ENCODE results near the gene RBM33.
A peak's percentile ranks its signal among the peaks of the same experiment; 100 is the strongest.
"Not testable (repeated sequence)": the region's sequence is repeated elsewhere in the genome, so short reads cannot be mapped to it uniquely, and the experiment has no call there.

The RBM33 gene

DNA sequence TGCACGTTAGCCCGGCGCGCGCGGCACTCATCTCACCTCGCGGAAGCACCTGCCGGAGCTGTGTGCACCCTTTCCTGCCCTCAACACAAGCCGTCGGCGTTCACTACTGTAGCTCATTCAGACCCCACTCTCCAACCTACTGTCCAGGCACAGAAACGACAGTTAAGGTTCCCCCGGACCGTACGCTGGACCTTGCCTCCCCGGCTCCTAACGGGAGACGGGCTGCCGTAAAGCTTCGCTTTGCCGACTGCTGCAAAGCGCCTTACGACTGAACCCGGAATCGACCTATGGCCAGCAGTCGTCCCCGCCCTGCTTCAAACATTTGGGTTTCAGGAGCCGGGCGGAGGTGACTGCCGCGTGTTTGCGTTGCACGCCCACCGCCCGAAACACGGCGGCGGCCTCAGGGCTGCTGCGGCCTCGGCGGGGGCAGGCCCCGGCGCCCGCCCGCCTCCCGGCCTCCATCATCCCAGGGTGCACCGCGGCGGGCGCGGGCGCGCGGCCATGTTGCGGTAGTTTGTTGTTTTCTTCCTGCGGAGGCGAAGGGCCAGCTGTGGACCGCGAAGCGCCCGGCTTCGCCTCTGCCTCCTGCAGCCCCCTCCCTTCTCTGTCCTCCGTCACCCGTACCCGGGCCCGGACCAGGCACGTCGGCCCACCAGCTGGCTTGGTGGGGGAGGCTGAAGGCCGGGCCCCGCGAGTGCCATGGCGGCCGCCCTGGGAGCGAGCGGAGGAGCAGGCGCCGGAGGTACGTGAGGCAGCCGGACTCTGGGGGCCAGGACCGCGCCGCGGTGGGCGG is at the start of gene RBM33:
TSS of gene RBM33 (plus strand) at position 484 of the 793 bp plus-strand sequence. CDS start at position 700, 216 bp downstream.
- peak; percentile 67 for DNase-seq

- DNase-seq, result no peak
Observed at GRCh38 chr7:155594961-155595366, 49.5 kb upstream of the RBM33 start.

- DNase-seq, result no peak
Observed at GRCh38 chr7:155597753-155598140, 46.7 kb upstream of the RBM33 start.

GRCh38 chr7:155598810-155599210 is 45.7 kb upstream of the RBM33 start:
- peak; percentile 4 for DNase-seq

DNA sequence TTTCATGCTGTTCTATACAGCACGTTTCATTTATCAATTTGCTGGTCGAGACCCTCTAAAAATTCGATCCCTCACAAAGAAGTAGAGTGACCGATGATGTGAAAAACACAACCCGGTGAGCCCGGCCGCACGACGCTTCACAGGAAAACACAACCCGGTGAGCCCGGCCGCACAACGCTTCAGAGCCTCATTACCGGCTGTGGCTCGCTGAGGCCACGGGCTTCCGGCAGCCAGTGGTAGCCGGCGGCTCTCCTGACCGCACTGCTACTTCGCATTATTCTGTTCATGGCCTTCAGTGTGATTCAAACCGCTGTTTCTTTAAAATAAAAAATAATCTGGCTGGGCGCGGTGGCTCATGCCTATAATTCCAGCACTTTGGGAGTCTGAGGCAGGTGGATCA is 42.3 kb upstream of the RBM33 start:
- no peak for DNase-seq

DNA sequence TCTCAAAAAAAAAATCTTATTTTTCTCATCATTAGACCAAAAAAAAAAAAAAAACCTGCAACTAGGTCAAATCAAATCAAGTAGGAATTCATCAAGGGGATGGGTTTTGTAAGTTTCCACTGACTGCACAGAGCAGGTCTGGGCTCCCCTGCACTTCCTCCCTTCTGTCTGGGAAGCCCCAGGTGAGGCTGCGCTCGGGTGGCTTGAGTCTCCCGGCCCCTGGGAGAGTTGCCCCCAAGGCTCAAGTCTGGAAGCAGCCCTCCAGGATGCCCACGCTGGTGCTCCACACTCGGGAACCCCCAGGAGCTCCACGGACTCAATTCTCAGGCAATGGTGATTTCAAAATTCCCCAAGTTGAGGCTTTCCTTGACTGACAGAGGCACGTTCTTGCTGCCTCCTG is 41.7 kb upstream of the RBM33 start:
- DNase-seq, result no peak

DNA sequence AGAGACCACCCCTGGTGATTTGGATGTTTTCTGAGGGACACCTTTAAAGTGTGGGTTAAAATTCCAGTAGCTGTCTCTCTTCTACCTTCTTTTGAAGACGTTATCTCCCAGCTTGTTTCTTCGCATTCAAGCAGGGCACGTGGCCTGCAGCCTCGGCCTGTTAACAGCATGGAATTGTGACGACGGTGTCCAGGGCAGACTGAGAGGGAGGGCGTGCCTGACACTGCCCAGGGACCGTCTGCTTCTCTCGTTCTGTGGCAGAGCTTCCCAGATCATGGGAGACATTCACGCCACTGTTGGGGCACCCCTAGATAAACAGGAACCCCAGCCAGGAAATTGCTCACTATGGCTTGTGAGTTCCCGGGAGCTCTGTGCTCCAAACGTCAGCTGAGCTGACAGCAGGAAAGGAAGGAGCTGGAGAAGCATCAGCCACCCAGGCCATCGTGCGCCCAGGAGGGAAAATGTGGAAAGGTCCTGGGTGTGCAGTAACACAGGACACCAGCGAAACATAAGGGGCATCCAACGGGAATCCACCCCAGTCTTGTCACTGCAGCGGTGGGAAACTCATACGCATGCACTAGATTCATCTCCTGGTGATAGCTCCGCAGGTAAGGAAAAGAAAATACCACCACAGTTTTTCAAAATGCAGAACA is 41.1 kb upstream of the RBM33 start:
- DNase-seq, result no peak

GRCh38 chr7:155603858-155604503 is 40.5 kb upstream of the RBM33 start:
- no peak for DNase-seq

DNA sequence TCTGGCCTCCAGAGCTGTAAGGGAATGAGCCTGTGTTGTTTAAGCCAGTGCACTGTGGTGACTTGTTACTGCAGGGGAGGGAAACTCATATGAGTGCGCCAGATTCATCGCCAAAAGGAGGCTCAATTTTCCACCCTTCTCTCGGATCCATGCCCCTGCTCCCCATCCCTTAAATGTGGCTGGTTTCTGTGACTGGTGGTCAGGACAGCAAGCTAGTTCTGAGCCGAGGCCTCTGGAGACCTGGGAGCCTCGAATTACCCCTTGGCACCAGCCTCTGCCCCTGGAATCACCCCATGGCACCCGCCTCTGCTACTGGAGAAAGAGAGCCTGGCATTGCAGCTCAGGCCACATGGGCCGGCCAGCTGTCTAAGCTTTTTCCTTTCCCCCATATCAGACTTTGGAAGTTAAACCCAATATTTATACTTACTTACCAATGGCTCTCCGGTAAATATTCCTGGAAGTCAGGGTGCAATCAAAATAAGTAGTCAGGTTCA is 39.9 kb upstream of the RBM33 start:
- DNase-seq, result no peak

- DNase-seq, result no peak
Observed at GRCh38 chr7:155609185-155609584, 35.3 kb upstream of the RBM33 start.

- no peak for DNase-seq
Observed at GRCh38 chr7:155610633-155611193, 33.7 kb upstream of the RBM33 start.

GRCh38 chr7:155611808-155612447 is 32.5 kb upstream of the RBM33 start:
- DNase-seq, result no peak

GRCh38 chr7:155612658-155613057 is 31.8 kb upstream of the RBM33 start:
- DNase-seq, result no peak

GRCh38 chr7:155615085-155615484 is 29.4 kb upstream of the RBM33 start:
- DNase-seq, result not testable (repeated sequence)

DNA sequence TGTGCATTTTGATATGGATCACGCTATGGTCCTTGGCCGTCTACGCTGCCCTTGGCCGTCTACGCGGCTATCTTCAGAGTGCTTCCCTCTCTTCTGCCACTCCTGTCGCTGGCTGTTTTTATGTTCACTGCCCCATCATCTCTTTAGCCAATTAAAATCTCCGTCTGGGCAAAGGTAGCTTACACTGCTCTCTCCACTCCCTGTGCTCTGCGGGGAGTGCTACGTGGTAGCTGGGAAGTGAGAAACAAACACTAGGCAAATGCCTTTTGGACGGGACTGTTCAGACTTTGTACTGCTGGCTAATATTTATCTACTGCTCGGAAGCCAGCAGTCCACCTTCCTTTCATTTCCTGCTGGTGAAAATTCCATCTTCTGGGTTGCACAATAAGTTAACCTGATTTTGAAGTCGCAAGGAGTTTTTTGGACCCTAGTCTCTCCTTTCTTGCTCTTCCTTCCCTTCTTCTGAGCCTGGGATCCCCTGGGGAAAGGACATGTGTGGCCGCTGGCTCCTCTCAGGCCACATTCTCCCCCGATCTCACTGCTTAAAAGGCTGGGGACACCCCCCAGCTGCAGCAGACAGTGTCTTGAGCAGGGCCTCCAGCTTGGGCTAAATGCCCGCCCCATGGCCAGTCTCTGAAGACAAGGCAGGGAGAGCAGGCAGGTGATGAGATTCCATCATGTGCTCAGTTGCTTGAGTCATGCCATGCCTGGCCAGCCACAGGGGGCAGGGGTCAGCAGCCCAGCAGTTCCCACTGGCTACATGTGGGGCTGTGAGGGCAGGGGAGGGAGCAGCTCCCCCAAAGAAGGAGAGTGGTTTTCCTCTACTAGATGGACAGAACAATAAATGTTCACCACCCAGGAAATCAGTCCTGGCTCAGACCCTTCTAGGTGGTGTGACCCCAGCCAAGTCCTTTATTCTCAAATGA is 25.5 kb upstream of the RBM33 start:
- DNase-seq, result no peak

- DNase-seq, result no peak
Observed at GRCh38 chr7:155619634-155620271, 24.7 kb upstream of the RBM33 start.

GRCh38 chr7:155620497-155620896 is 24.0 kb upstream of the RBM33 start:
- no peak for DNase-seq

DNA sequence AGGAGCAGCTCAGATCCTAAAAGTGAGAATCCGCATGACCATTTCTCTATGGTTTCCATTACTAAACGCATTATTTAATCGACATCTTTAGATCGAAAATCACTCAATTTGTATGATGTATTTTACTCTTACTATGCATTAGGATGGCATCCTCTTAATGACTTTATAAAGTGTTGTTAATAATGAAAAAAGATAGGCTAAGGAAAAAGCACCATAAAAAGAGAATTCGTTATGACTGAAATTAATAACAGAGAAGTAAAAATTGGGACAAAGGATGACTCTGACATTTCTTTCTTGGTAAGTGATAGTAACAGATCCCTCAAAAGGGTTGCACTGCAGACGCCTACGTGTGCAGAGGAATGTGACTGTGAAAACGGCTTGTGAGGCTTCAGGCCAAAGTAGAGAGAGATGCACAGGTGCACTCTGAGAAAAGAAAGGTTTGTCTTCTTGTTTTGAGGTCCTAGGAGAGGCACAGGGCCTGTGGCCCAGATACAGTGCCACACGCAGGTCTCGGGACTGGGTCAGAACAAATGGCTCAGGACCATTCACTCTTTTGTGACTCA is 23.0 kb upstream of the RBM33 start:
- no peak for DNase-seq

- no peak for DNase-seq
Observed at GRCh38 chr7:155624412-155624811, 20.0 kb upstream of the RBM33 start.

- DNase-seq, result no peak
Observed at GRCh38 chr7:155625557-155625956, 18.9 kb upstream of the RBM33 start.

- DNase-seq, result no peak
Observed at GRCh38 chr7:155629171-155629570, 15.3 kb upstream of the RBM33 start.
